ENCODE data around the gene NFATC4.

NFATC4 gene

GRCh38 chr14:24324024-24324423, 44.0 kb upstream of the NFATC4 start:
- Histone ChIP-seq H3K36me3 (ENCODE audit: control insufficient read depth in 2 of 2, insufficient read depth in 1 of 2, low read length in 2 of 2) (no peaks in the 10 kb centered on the region), H3K27ac (ENCODE audit: extremely low read depth, low read depth, low read length) (no peak overlapping the region), H3K4me3 (ENCODE audit: low read depth, low read length) (no peak overlapping the region), H3K4me1 (ENCODE audit: control insufficient read depth, insufficient read depth, low read length) (no peaks in the 10 kb centered on the region), H3K9me3 (ENCODE audit: control insufficient read depth, insufficient read depth, low read depth, low read length) (no peaks in the 10 kb centered on the region)
- CTCF ChIA-PET = interaction anchor here (4.1 to 16.9 kb wide), 2 partner anchors 9 to 108 kb away, joined by 26 to 468 read pairs; partner anchors contain the start of genes CBLN3 and KHNYN
- POLR2A ChIA-PET = no interaction called here
- TF ChIP-seq ZNF785 (tag by site-specific recombination; IDR thresholded peaks at IDR 0.05) (no peak), ZNF555 (tag by site-specific recombination; conservative IDR thresholded peaks at IDR 0.05) (no peak), YY2 (tag by site-specific recombination; IDR thresholded peaks at IDR 0.05) (no peak), ZNF776 (tag by site-specific recombination; IDR thresholded peaks at IDR 0.05; ENCODE audit: borderline replicate concordance) (no peak), ZNF677 (tag by site-specific recombination; IDR thresholded peaks at IDR 0.05) (no peak), ZNF239 (tag by site-specific recombination; IDR thresholded peaks at IDR 0.05) (no peak), REST (tag by site-specific recombination; IDR thresholded peaks at IDR 0.05) (no peak), ZNF23 (tag by site-specific recombination; IDR thresholded peaks at IDR 0.05; ENCODE audit: borderline replicate concordance) (no peak), ZNF350 (tag by site-specific recombination; IDR thresholded peaks at IDR 0.05) (no peak), ZNF174 (tag by site-specific recombination; IDR thresholded peaks at IDR 0.05) (no peak), SP2 (tag by site-specific recombination; IDR thresholded peaks at IDR 0.05) (no peak), PRDM2 (tag by site-specific recombination; IDR thresholded peaks at IDR 0.05; ENCODE audit: borderline replicate concordance) (no peak), ZNF513 (tag by site-specific recombination; IDR thresholded peaks at IDR 0.05) (no peak), SCRT2 (tag by site-specific recombination; IDR thresholded peaks at IDR 0.05) (no peak), ZBTB7A (tag by site-specific recombination; IDR thresholded peaks at IDR 0.05; ENCODE audit: low read depth) (no peak), ZNF248 (tag by site-specific recombination; IDR thresholded peaks at IDR 0.05) (no peak)
- TF ChIP-seq, protein P1, sequence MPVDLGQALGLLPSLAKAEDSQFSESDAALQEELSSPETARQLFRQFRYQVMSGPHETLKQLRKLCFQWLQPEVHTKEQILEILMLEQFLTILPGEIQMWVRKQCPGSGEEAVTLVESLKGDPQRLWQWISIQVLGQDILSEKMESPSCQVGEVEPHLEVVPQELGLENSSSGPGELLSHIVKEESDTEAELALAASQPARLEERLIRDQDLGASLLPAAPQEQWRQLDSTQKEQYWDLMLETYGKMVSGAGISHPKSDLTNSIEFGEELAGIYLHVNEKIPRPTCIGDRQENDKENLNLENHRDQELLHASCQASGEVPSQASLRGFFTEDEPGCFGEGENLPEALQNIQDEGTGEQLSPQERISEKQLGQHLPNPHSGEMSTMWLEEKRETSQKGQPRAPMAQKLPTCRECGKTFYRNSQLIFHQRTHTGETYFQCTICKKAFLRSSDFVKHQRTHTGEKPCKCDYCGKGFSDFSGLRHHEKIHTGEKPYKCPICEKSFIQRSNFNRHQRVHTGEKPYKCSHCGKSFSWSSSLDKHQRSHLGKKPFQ (tag by site-specific recombination; IDR thresholded peaks at IDR 0.05) = no peak
- TF ChIP-seq, protein P2, sequence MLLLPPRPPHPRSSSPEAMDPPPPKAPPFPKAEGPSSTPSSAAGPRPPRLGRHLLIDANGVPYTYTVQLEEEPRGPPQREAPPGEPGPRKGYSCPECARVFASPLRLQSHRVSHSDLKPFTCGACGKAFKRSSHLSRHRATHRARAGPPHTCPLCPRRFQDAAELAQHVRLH (tag by site-specific recombination; IDR thresholded peaks at IDR 0.05) = no peak
- TF ChIP-seq, protein P3, sequence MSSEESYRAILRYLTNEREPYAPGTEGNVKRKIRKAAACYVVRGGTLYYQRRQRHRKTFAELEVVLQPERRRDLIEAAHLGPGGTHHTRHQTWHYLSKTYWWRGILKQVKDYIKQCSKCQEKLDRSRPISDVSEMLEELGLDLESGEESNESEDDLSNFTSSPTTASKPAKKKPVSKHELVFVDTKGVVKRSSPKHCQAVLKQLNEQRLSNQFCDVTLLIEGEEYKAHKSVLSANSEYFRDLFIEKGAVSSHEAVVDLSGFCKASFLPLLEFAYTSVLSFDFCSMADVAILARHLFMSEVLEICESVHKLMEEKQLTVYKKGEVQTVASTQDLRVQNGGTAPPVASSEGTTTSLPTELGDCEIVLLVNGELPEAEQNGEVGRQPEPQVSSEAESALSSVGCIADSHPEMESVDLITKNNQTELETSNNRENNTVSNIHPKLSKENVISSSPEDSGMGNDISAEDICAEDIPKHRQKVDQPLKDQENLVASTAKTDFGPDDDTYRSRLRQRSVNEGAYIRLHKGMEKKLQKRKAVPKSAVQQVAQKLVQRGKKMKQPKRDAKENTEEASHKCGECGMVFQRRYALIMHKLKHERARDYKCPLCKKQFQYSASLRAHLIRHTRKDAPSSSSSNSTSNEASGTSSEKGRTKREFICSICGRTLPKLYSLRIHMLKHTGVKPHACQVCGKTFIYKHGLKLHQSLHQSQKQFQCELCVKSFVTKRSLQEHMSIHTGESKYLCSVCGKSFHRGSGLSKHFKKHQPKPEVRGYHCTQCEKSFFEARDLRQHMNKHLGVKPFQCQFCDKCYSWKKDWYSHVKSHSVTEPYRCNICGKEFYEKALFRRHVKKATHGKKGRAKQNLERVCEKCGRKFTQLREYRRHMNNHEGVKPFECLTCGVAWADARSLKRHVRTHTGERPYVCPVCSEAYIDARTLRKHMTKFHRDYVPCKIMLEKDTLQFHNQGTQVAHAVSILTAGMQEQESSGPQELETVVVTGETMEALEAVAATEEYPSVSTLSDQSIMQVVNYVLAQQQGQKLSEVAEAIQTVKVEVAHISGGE (tag by site-specific recombination; conservative IDR thresholded peaks at IDR 0.05; ENCODE audit: low read depth) = no peak

Measured in HEK293 (cell line).